Central memory CD8-positive, alpha-beta T cell (primary cell): Measurements from ENCODE around the gene GRAMD4.

Experiments used
- ATAC-seq: fragments of 150-1000 bp; cut with Tn5 transposase; replicated peaks from 2 replicates; pipeline ENCODE4 v1.10.0; 2022; ENCODE audit warnings: mild to moderate bottlenecking, moderate FRiP score, moderate number of reproducible peaks; ENCODE audit not compliant: poor library complexity, severe bottlenecking; ENCODE audit errors: extremely low read depth
- DNase-seq, 2 donors: peaks; one replicate each; pipeline ENCODE4 v3.0.0; 2021; ENCODE audit warnings: low spot score in 2 of 2
- H3K27ac Mint-ChIP-seq: one replicate; pipeline ENCODE4 v1.8.0; 2022; ENCODE audit warnings: low read depth, mild to moderate bottlenecking, moderate library complexity, mixed read lengths
- H3K27me3 Mint-ChIP-seq: one replicate; pipeline ENCODE4 v1.8.0; 2022; ENCODE audit warnings: mixed read lengths
- H3K36me3 Mint-ChIP-seq: one replicate; pipeline ENCODE4 v1.8.0; 2022; ENCODE audit warnings: mild to moderate bottlenecking, moderate library complexity, mixed read lengths; ENCODE audit not compliant: insufficient read depth
- H3K4me1 Mint-ChIP-seq: one replicate; pipeline ENCODE4 v1.8.0; 2022; ENCODE audit warnings: mixed read lengths
- H3K4me3 Mint-ChIP-seq: one replicate; pipeline ENCODE4 v1.8.0; 2022; ENCODE audit warnings: mild to moderate bottlenecking, moderate library complexity, mixed read lengths
- H3K9me3 Mint-ChIP-seq: one replicate; pipeline ENCODE4 v1.8.0; 2022; ENCODE audit warnings: mixed read lengths

GRAMD4 gene

DNA sequence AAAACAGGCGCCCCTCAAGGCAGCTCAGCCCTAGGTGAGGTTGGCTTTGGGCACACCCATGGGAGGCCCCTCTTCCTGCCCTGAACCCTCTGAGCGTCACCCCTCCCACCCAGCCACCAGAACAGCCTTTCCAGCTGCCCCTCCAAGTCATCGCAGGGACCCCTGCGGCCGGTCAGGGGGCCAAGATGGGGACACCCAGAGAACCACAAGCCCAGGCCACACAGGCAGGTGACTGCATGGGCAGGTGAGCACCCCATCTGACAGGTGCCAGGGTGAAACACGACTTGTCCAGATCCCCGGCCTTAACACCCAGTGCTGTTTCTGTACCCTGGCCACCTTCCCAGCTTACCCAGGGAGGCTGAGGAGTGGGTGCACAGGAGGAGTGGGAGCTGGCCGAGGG, 24.6 kb upstream of the GRAMD4 start:
- Mint-ChIP-seq H3K4me3 (no peak overlapping the region), H3K27ac (no peak overlapping the region), H3K36me3 (peaks cover 1% of the 10 kb centered on the region), H3K27me3 (no peaks in the 10 kb centered on the region), H3K9me3 (no peaks in the 10 kb centered on the region), H3K4me1 (peaks cover 20% of the 10 kb centered on the region)
- DNase-seq (no peak), ATAC-seq (no peak)

DNA sequence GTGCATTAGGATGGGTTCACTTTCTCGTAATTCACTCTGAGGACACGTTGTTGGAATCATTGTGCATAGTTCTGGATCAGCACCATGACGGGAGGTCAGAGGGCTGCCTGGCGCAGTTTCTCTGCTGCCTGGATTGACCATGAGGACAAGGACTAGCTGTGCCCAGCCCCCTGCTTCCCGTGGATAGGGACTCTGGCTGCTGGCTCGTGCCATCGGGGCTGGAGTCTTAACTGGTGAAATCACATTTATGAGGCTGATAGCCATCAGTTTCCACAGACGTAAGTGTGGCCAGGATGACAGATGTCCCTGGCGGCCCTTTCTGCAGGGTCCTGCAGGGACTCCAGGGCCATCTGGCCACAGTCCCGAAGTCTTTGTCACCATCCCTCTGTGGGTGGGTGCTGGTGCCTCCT, 24.1 kb upstream of the GRAMD4 start:
- H3K9me3 Mint-ChIP-seq = no peaks in the 10 kb centered on the region
- peaks cover 1% of the 10 kb centered on the region for H3K36me3 Mint-ChIP-seq
- H3K4me3 Mint-ChIP-seq = no peak overlapping the region
- H3K4me1 Mint-ChIP-seq = peaks cover 20% of the 10 kb centered on the region
- H3K27me3 Mint-ChIP-seq = no peaks in the 10 kb centered on the region
- H3K27ac Mint-ChIP-seq = no peak overlapping the region
- no peak for DNase-seq
- no peak for ATAC-seq

- DNase-seq = no peak
- Mint-ChIP-seq H3K9me3 (no peaks in the 10 kb centered on the region), H3K4me1 (peaks cover 19% of the 10 kb centered on the region), H3K27ac (no peak overlapping the region), H3K27me3 (no peaks in the 10 kb centered on the region), H3K36me3 (peaks cover 1% of the 10 kb centered on the region), H3K4me3 (no peak overlapping the region)
- ATAC-seq = no peak
Measured at GRCh38 chr22:46596819-46597218, 23.4 kb upstream of the GRAMD4 start.

- DNase-seq (no peak), ATAC-seq (no peak)
- Mint-ChIP-seq H3K4me1 (peaks cover 8% of the 10 kb centered on the region), H3K27me3 (no peaks in the 10 kb centered on the region), H3K9me3 (no peaks in the 10 kb centered on the region), H3K4me3 (no peak overlapping the region), H3K36me3 (peaks cover 1% of the 10 kb centered on the region), H3K27ac (no peak overlapping the region)
Measured at GRCh38 chr22:46598224-46598623, 22.0 kb upstream of the GRAMD4 start.

DNA sequence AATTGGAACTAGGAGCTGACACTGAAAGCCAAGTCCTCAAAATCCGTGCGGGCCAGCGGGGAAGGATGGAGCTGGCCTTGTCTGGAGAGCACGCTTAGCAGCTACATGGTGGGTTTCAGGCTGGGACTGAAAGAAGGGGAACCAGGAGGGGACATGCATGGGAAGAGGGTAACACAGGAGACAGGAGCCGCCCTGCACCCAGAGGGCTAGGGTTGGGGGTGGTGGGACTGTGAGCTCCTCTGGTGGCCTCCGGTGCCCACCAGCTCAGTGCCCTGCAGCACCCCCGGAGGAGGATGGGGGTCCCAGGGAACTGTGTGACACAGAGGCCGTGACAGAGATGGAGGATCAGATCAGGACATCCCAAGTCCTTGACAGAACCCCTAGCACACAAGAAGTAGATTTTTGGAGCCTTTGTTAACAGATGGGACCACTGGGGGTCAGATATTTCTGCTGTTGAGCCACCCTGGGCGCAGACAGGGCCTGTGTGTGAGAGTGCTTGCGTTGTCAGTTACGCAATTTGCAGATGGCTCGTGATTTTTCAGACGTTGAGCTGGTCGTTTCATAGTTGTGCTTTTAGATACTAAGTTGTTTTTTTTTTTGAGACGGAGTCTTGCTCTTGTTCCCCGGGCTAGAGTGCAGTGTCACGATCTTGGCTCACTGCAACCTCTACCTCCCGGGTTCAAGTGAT, 21.3 kb upstream of the GRAMD4 start:
- ATAC-seq (no peak), DNase-seq (no peak)
- Mint-ChIP-seq H3K4me1 (peaks cover 13% of the 10 kb centered on the region), H3K27ac (no peak overlapping the region), H3K9me3 (no peaks in the 10 kb centered on the region), H3K36me3 (peaks cover 1% of the 10 kb centered on the region), H3K27me3 (no peaks in the 10 kb centered on the region), H3K4me3 (no peak overlapping the region)

DNA sequence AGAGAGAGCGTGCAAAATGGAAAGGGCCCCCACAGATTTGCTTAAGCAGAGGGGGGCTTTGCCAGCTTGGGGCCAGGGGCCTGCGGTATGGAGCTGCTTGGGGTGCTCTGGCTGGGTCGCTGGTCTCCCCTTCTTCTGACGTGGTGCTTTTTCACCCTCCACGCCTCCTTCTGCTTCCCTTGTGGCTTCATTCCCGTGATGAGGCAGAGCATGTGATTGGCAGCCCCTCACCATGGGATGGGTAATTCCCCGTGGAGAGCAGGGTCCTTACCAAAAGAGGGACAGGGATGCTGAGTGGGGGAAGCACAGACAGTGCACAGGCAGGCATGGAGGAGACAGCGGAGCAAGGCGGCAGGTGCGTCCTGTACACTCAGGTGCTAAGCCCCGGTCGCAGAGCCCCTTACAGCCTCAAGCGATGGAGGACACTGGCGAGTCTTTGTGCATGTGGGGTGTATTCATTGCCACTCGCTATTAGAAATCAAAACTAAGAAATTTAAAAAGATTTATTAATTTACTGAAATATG, 19.9 kb upstream of the GRAMD4 start:
- ATAC-seq = no peak
- peaks cover 5% of the 10 kb centered on the region for H3K36me3 Mint-ChIP-seq
- peaks cover 20% of the 10 kb centered on the region for H3K4me1 Mint-ChIP-seq
- no peak overlapping the region for H3K4me3 Mint-ChIP-seq
- DNase-seq = no peak
- H3K27ac Mint-ChIP-seq = no peak overlapping the region
- no peaks in the 10 kb centered on the region for H3K27me3 Mint-ChIP-seq
- no peaks in the 10 kb centered on the region for H3K9me3 Mint-ChIP-seq

DNA sequence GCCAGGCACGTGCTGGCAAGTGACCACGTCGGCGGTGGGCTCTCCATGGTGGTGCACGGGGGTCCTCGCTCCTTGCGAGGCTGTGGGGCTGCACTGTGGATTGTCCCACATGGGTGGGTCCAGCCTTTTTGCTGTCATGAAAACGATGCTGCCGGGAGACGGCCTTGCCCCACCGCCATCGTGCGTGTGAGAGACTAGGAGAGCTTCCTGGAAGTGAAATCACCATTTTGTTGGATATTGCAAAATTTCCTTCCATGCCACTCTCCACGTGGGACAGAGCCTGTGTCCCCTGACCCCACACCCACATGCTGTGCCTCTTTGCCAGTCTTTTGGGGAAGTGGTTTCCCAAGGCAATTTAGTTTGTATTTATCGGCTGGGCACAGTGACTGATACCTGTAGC, 18.2 kb upstream of the GRAMD4 start:
- H3K9me3 Mint-ChIP-seq = no peaks in the 10 kb centered on the region
- DNase-seq = no peak
- no peak overlapping the region for H3K4me3 Mint-ChIP-seq
- no peak overlapping the region for H3K27ac Mint-ChIP-seq
- no peaks in the 10 kb centered on the region for H3K27me3 Mint-ChIP-seq
- H3K36me3 Mint-ChIP-seq = peaks cover 4% of the 10 kb centered on the region
- no peak for ATAC-seq
- peaks cover 20% of the 10 kb centered on the region for H3K4me1 Mint-ChIP-seq

DNA sequence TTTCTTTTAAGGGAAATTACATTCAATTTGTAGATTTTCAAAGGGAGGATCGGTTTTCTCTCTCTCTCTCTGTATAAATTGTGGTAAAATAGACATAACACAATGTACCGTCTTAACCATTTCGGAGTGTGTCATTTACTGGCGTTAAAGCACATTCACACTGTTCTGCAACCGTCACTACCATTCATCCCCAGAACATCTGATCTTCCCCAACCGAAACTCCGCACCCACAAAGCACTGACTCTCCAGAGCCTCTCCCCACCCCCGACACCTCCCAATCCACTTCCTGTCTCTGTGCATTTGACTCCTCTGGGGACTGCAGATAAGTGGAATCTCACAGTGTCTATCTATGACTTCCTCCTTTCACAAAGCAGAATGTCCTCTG, 15.9 kb upstream of the GRAMD4 start:
- ATAC-seq = peak; percentile 89
- Mint-ChIP-seq H3K36me3 (peaks cover 4% of the 10 kb centered on the region), H3K9me3 (no peaks in the 10 kb centered on the region), H3K27ac (peak overlapping the region; percentile 42), H3K4me1 (peaks cover 12% of the 10 kb centered on the region), H3K4me3 (peak overlapping the region; percentile 78), H3K27me3 (no peaks in the 10 kb centered on the region)
- DNase-seq = no peak

GRCh38 chr22:46605117-46605516, 15.1 kb upstream of the GRAMD4 start:
- DNase-seq (no peak), ATAC-seq (no peak)
- Mint-ChIP-seq H3K36me3 (peaks cover 4% of the 10 kb centered on the region), H3K9me3 (no peaks in the 10 kb centered on the region), H3K27me3 (no peaks in the 10 kb centered on the region), H3K4me3 (peak overlapping the region; percentile 23), H3K4me1 (peaks cover 12% of the 10 kb centered on the region), H3K27ac (no peak overlapping the region)

GRCh38 chr22:46606886-46607285, 13.3 kb upstream of the GRAMD4 start:
- ATAC-seq = no peak
- H3K27ac Mint-ChIP-seq = no peak overlapping the region
- H3K4me1 Mint-ChIP-seq = peaks cover 12% of the 10 kb centered on the region
- H3K9me3 Mint-ChIP-seq = no peaks in the 10 kb centered on the region
- peaks cover 4% of the 10 kb centered on the region for H3K36me3 Mint-ChIP-seq
- DNase-seq = no peak
- no peaks in the 10 kb centered on the region for H3K27me3 Mint-ChIP-seq
- no peak overlapping the region for H3K4me3 Mint-ChIP-seq

DNA sequence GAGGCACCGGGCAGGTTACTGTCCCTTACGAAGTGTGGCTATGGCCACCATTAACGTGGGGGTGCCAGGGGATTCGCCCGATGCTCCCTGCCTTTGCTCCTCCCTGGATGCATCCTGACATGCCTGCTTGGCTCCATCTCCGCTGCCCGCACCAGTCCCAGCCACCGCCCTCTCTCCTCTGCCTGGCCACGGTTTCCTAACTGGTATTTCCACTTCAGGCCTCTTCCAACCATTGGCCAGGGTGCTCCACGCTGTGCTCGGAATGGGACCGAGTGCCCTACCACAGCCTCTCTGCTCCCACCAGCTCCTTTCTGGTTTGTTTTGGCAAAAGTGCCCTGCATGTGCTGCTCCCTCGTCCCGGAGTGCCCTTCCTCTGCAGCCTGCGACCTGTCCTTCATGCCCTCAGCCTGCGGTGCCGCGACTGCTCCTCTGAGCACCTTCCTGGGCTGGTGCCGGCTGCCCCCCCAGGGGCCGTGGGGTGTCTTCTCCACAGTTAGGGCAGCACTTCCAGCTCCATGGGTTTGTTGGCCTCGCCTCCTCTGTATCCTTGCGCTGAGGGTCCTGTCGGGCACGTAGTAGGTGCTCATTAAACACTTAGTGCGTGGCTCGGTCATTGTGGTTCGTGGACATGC, 12.6 kb upstream of the GRAMD4 start:
- no peak overlapping the region for H3K4me3 Mint-ChIP-seq
- no peak for DNase-seq
- no peaks in the 10 kb centered on the region for H3K27me3 Mint-ChIP-seq
- no peak for ATAC-seq
- no peak overlapping the region for H3K27ac Mint-ChIP-seq
- H3K9me3 Mint-ChIP-seq = no peaks in the 10 kb centered on the region
- peaks cover 19% of the 10 kb centered on the region for H3K4me1 Mint-ChIP-seq
- H3K36me3 Mint-ChIP-seq = peaks cover 7% of the 10 kb centered on the region

DNA sequence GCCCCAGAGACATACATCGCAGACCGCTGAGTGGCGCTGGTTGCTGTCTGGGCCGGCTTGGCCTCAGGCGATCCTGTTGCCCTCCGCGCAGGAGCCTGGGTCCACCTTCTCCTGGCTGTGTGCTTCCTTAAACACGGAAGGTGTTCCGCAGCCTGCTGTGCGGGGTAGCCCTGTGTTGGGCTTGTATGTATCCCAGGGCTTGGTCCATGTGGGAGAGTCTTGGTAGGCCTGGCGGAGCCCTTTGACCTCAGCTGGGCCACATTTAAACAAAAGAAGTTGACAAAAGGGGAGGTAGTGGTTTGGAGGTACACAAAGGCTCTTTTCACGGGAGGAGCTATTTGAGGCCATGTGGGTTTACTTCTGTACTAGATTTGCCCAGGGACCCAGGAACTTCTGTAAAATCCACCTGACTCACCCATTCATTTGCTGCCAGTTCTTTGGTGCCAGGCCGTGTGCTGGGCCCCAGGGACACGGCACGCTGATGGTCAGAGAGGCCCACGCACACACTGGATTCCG, 11.0 kb upstream of the GRAMD4 start:
- Mint-ChIP-seq H3K4me1 (peaks cover 27% of the 10 kb centered on the region), H3K27ac (no peak overlapping the region), H3K36me3 (peaks cover 11% of the 10 kb centered on the region), H3K4me3 (no peak overlapping the region), H3K9me3 (no peaks in the 10 kb centered on the region), H3K27me3 (no peaks in the 10 kb centered on the region)
- no peak for ATAC-seq
- DNase-seq = no peak

GRCh38 chr22:46609724-46610201, 10.4 kb upstream of the GRAMD4 start:
- no peak for ATAC-seq
- DNase-seq = no peak
- Mint-ChIP-seq H3K27me3 (no peaks in the 10 kb centered on the region), H3K4me1 (peaks cover 28% of the 10 kb centered on the region), H3K36me3 (peaks cover 14% of the 10 kb centered on the region), H3K4me3 (no peak overlapping the region), H3K9me3 (no peaks in the 10 kb centered on the region), H3K27ac (no peak overlapping the region)
